PC-3 (cell line): ENCODE results near the gene NDUFAF5.

Source experiments
- CTCF ChIP-seq: fragments of 300-600 bp; sonication (generic); conservative IDR thresholded peaks from 2 replicates; pipeline ENCODE4 v1.5.1; 2017; ENCODE audit warnings: antibody characterized with exemption, low read depth, mild to moderate bottlenecking, low read length
- EZH2 ChIP-seq: fragments of 300-600 bp; sonication (generic); IDR thresholded peaks from one replicate; pipeline ENCODE4 v1.6.1; 2017; ENCODE audit warnings: antibody characterized with exemption, mild to moderate bottlenecking, low read length; ENCODE audit not compliant: unreplicated experiment
- EZH2phosphoT487 ChIP-seq: fragments of 300-600 bp; sonication (generic); IDR thresholded peaks from 2 replicates; pipeline ENCODE4 v1.6.1; 2018; ENCODE audit warnings: mild to moderate bottlenecking, antibody characterized with exemption, low read length, borderline replicate concordance

DNA sequence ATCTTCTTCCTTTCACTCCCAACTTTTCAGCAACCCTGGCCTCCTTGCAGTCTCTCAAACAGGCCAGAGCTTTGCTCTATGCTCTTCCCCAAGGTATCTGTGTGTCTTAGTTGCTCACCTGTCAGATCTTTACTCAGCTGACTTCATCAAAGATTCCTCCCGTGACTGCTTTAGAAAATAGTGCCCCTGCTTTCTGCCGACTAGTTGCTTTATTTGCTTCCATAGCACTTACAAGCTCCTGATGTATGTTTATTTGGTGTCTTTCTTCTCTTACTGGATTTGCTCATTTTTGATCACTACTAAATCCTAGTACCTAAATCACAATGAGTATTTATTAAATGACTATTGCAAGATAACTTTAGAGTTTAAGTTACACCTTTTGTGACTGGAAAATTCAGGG lies 5.9 kb downstream of the NDUFAF5 start:
- no peak for TF ChIP-seq CTCF
- TF ChIP-seq EZH2phosphoT487, result no peak
- no peak for TF ChIP-seq EZH2
